NOMO-1 treated with DMSO at 0.1 percent for 48 hours (cell line): Measurements from ENCODE around the gene APBB2.

Experiments
- DNase-seq: peaks from one replicate; lab custom pipeline; 2025; ENCODE audit not compliant: unreplicated experiment; lab: John Stamatoyannopoulos, UW

The APBB2 gene

GRCh38 chr4:41142376-41143310, 71.7 kb downstream of the APBB2 start:
- no peak for DNase-seq

GRCh38 chr4:41141900-41142299, 72.4 kb downstream of the APBB2 start:
- no peak for DNase-seq

- DNase-seq = no peak
Observed at GRCh38 chr4:41140410-41140809, 73.9 kb downstream of the APBB2 start.

GRCh38 chr4:41137879-41138278, 76.5 kb downstream of the APBB2 start:
- no peak for DNase-seq

- no peak for DNase-seq
Observed at GRCh38 chr4:41136456-41136855, 77.9 kb downstream of the APBB2 start.

GRCh38 chr4:41135801-41136200, 78.5 kb downstream of the APBB2 start:
- DNase-seq = no peak

GRCh38 chr4:41134581-41134980, 79.8 kb downstream of the APBB2 start:
- no peak for DNase-seq

GRCh38 chr4:41133454-41134018, 80.8 kb downstream of the APBB2 start:
- DNase-seq = no peak

- DNase-seq = no peak
Observed at GRCh38 chr4:41132055-41132683, 82.2 kb downstream of the APBB2 start.

- no peak for DNase-seq
Observed at GRCh38 chr4:41129936-41130440, 84.4 kb downstream of the APBB2 start.

GRCh38 chr4:41129128-41129754, 85.1 kb downstream of the APBB2 start:
- no peak for DNase-seq

- no peak for DNase-seq
Observed at GRCh38 chr4:41125558-41126311, 88.6 kb downstream of the APBB2 start.

- no peak for DNase-seq
Observed at GRCh38 chr4:41124916-41125548, 89.3 kb downstream of the APBB2 start.

- no peak for DNase-seq
Observed at GRCh38 chr4:41122775-41123174, 91.6 kb downstream of the APBB2 start.

GRCh38 chr4:41122309-41122708, 92.0 kb downstream of the APBB2 start:
- no peak for DNase-seq

GRCh38 chr4:41121906-41122305, 92.4 kb downstream of the APBB2 start:
- no peak for DNase-seq

GRCh38 chr4:41120297-41121217, 93.8 kb downstream of the APBB2 start:
- peak; percentile 66 for DNase-seq

GRCh38 chr4:41119867-41120295, 94.5 kb downstream of the APBB2 start:
- DNase-seq = no peak

- DNase-seq = no peak
Observed at GRCh38 chr4:41111791-41112190, 102.6 kb downstream of the APBB2 start.
